COR-L47 (cell line): ENCODE data around the gene PGS1.

ENCODE experiments used
- DNase-seq: peaks from one replicate; lab custom pipeline; 2025; lab: John Stamatoyannopoulos, UW

Gene PGS1

DNA sequence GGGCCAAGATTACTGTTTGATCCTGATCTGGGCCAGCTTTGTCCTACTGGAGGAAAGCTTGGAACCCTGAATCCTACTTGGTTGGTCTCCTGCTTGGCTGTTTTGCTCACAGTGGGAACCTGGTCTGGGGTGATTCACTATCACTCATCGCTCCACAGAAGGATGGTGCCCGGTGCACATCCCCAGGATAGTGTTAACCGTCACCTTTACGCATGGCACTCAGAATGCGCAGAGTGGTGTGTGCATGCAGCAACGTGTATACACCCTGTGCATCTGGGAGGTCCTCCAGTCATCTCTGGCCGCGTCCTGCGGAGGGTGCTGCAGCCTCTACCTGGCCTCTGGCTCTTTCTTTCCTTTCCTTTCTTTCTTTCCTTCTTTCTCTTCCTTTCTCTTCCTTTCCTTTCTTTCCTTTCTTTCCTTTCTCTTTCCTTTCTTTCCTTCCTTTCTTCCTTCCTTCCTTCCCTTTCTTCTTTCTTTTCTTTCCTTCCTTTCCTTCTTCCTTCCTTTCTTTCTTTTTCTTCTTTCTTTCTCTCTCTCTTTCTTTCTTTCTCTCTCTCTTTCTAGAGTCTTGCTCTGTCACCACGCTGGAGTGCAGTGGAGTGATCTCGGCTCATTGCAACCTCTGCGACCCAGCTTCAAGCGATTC lies 31.7 kb upstream of the PGS1 start:
- DNase-seq = no peak

- no peak for DNase-seq
These were observed 31.0 kb upstream of the PGS1 start for GRCh38 chr17:78347453-78347852.

- DNase-seq = no peak
These were observed 30.2 kb upstream of the PGS1 start for GRCh38 chr17:78348055-78348770.

GRCh38 chr17:78349891-78350642 lies 28.4 kb upstream of the PGS1 start:
- no peak for DNase-seq

DNA sequence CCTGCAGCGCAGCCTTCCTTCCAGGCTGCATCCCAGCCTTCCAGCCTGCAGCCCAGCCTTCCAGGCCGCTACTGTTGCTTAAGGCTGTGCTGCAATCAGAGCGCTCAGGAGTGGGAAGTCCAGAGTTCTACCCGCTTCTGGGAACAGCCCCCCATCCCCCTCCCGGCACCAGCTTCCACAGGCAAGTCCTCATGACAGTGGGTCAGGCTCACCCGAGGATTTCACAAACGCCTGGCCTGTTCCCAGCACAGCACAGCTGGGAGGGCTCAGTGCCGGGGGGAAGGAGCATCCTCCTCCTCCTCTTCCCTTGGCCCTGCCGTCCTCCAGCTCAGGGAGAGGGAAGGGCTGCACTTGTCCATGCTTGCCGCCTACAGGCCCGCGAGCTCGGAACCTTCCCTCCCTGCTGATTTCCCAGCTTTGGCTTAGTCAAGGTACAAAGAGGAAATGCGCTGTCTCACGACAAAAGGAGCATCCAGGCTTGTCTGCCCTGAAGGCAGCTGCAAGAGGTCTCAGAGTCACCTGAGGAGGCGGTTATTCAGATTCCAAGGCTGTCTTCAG lies 26.9 kb upstream of the PGS1 start:
- DNase-seq = no peak

DNA sequence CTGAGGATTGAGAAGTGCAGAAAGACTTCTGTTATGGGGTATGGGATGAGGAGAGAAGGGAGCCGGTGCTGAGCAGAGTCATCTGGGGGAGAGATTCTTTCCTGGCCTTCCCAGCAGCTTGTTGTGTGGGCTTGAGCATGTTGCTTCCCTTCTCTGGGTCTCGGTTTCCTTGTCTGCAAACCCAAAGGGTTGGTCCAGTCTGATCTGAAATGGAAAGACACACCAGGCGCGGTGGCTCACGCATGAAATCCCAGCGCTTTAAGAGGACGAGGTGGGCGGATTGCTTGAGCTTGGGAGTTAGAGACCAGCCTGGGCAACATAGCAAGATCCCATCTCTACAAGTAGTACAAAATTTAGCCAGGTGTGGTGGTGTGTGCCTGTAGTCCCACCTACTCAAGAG lies 24.6 kb upstream of the PGS1 start:
- no peak for DNase-seq

GRCh38 chr17:78355045-78355641 lies 23.3 kb upstream of the PGS1 start:
- no peak for DNase-seq

DNA sequence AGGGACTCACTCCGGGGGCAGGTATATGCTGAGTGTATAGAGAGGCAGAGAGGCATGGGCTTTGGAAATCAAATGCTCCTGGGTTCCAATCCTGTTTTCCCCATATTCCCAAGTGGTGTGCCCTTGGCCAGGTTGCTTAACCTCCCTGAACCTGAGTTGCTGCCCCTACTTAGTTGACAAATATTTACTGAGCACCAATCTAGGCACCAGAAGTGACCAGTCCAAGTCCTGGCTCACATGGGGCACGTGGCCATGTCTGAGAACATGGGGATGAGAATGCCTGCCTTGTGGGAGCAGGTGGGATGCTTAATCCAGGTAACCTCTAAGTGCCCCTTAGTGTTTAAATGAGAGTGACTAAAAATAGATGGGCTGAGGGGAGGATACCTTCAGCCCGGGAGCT lies 22.7 kb upstream of the PGS1 start:
- no peak for DNase-seq

- DNase-seq = no peak
These were observed 22.2 kb upstream of the PGS1 start for GRCh38 chr17:78356101-78356713.

DNA sequence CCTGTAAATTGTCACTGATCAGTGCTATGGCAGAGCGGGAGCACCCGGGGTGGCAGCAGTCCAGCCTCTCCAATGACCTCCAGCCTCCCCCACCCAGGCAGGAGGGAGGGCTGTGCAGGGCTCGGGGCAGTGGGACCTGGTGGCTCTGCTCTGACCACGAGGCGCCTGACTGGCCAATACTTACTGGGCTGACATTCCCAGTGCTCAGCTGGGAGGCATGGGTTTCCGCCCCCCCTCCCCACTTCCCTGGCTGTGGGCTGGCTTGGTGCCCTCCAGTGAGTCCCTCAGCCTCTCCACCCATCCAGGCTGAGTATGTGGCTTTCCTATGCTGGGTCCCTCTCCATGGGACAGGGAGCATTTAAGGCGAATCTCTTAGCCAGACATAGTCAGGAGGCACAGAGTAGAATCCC lies 21.3 kb upstream of the PGS1 start:
- DNase-seq = no peak

DNA sequence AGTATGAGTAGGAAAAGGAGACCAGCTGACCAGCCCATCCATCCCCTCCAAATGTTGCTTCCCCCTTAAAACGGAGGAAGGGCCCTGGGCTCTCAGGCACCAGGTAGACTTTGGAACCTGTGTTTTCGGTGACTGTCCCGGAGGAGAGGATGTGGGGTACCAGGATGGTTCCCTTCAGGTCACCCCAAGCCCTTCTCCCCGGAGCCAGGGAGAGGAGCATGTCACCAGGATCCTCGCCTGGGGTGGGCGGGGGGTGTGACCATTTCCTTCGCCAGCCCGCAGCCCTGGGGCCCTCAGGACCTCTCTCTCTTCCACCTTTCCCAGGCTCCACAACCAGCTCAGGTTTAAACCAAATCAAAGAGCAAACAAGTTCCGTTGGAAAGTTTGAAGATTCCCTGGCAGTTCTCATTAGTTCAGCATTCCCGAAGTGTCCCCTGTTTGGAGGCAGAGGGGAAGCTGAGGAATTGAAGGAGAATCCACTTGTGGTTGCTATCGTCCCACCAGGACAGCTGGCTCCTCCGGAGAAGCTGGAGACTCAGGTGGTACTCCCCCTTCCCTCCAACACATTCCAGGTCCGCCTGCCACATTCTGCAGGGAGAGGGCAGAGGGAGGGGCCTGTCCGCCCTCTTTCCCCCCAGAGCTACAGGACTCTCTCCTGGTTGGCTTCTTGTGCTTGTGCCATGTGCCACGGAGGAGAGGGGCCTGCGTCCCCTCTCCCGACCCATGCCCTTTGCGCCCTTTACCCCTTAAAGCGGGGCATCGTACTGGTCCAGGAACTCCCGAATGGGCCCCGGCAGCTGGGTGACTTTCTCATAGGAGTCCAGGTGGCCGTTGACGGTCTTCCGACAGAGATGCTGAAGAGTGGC lies 20.5 kb upstream of the PGS1 start:
- no peak for DNase-seq

DNA sequence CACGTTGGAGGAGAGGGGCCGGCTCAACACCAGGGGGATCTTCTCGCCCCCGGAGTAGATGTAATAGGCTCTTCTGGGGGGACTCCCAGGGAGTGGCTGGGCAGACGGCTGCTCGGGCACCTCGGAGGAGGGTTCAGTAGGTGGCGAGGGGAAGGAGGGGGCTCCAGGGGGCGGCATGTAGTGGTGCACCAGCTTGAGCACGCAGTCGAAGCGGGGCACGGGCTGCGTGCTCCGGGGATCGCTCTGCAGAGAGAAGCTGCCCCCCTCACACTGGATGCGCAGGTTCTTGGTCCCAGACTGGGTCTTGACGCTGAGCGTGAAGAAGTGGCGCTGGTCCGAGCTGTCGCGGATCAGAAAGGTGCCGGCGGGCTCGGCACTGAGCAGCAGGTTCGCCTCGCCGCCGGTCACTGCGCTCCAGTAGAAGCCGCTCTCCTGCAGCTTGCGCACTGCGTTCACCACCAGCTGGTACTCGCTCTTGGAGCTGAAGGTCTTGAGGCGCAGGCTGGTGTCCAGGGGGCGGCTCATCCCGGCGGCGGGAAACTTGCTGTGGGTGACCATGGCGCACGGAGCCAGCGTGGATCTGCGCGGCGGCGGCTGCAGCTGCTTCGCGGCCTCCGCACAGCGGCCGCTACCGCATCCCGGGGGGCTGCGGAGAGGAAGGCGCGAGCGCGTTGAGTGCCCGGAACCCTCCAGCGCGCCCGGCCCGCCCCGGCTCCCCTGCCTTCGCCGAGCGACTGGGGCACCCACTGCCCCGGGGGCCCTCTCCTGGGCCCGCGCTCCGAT lies 19.7 kb upstream of the PGS1 start:
- DNase-seq = no peak

- DNase-seq = peak; percentile 67
These were observed 19.0 kb upstream of the PGS1 start for GRCh38 chr17:78359321-78359996.

- DNase-seq = peak; percentile 89
These were observed 18.5 kb upstream of the PGS1 start, which contains the start of gene SOCS3 for GRCh38 chr17:78359997-78360370. SOCS3 (minus strand) TSS chr17:78360077; CDS start chr17:78359095, 982 bp downstream.

DNA sequence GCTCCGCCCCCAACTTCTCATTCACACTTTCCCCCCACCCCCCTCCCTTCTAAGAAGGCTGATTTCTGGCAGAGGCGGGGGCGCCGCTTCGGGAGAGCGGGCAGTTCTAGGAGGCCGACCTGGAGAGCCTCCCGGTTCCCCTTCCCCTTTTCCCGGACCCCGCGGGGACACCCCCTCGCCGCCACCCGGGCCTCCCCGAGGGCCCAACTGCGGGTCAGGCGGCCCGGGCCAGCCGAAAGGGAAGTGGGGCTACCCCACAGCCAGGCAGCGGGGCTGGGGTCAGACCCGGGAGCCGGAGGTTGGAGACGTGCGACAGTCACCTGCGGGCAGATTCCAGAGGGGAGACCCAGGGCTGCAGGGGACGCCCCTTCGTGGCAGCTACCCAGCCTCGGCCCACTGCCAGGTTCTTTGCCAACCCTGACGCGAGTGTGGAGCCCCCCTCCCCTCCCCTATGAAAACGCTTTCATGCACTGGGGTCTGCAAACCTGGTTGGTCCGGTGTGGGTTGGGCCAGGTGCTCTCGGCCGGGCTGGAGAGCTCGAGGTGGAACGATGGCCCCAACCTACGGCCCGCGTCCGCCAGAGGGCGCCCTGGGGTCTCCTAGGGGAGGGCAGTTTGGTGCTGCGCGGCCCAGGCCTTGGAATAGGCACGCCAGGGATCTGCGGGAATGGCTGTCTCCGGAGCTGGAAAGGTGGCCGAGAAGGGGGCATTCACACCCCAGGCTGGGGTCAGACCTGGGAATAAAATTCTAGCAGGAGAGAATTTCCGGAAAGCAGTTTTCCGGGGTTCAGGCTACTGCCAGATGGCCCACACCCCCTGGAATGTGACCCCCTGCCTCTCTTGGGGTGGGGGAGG lies 17.9 kb upstream of the PGS1 start:
- peak; percentile 84 for DNase-seq

- DNase-seq = no peak
These were observed 17.2 kb upstream of the PGS1 start for GRCh38 chr17:78361225-78361701.

- DNase-seq = no peak
These were observed 16.2 kb upstream of the PGS1 start for GRCh38 chr17:78362232-78362631.

DNA sequence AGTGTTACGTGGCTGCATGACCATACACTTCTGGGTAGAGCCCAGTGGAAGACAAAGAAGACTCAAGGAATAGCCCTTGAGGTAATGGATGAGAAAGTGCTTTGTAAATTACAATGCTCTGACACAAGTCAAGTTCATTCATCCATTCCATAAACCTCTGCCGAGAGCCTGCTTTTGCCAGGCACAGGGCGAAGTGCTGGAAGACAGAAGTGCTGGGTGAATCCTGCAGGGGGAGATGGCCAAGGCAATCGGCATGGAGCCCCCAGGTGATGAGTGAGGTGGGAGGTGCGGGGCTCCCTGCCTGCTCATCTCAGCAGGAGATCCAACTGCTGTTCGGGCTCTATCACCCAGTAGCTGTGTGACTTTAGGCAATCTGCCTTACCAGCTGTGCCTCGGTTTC lies 15.8 kb upstream of the PGS1 start:
- DNase-seq = peak; percentile 60
